Right kidney (tissue), 1 donor: Measurements from ENCODE around the gene CDH15.

ENCODE experiments used
- DNase-seq: peaks from one replicate; pipeline ENCODE4 v3.0.0-alpha.2; 2016

Gene CDH15

DNA sequence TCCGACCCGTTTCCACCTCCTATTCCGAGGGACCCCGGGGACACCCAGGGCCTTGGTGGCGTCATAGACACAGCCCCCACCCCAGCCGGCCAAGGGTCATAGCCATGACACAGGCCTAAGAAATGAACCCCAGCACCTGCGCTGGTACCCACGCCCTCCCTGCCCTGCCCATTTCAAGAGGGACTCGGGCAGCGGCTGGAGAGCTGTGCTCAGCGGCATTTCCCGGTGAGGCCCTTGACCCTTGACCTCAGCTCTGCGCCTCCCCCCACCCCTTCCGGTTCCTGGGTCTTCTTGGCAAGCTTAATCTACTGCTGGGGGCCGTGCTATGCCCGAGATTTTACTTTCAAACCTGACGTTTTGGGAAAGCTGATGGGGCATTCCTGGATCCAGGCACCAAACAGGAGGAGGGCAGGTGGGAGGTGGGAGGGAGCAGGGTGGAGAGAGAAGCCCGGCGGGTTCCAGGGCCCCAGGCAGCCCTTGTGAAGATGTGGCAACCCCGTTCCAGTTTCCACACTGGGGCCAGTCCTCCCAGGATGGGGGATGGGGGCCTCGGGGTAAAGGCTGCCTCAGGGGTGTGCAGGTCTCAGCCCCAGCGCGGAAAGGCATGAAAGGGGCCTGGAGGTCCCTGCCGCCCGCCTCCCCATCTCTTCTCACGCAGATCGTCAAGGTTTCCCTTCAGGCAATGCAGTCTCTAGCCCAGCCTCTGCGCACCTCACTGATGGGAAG lies 28.7 kb downstream of the CDH15 start, which contains the start of gene SLC22A31:
TSS of gene SLC22A31 (minus strand) at position 414 of the 726 bp plus-strand sequence. CDS start at position 378, 36 bp downstream.
- no peak for DNase-seq

DNA sequence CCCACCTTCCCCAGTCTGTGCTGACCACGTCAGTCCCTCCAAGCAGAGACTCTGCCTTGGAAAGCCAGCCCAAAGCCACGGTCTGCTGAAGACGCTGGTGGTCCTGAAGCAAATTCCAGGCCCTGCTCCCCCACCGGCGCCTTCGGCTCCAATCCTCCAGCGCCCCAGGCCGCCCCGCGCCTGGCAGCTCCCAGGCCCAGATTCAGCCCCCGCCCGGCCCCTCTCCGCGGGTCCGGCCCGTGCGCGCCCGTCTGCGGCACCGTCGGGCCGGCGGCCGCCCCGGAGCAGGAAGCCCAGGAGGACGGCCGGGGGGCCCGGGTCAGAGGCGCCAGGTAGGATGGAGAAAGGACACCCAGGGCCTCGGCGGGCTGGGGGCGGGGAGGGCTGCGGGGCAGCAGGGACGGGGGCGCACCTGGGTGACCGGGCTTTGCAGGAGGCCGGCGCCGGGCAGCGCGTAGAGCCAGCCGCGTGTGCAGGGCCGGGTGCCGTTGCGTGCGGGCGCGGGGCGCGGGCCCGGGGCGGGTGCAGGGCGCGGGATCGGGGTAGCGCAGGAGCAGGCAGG lies 29.4 kb downstream of the CDH15 start:
- DNase-seq: no peak

DNA sequence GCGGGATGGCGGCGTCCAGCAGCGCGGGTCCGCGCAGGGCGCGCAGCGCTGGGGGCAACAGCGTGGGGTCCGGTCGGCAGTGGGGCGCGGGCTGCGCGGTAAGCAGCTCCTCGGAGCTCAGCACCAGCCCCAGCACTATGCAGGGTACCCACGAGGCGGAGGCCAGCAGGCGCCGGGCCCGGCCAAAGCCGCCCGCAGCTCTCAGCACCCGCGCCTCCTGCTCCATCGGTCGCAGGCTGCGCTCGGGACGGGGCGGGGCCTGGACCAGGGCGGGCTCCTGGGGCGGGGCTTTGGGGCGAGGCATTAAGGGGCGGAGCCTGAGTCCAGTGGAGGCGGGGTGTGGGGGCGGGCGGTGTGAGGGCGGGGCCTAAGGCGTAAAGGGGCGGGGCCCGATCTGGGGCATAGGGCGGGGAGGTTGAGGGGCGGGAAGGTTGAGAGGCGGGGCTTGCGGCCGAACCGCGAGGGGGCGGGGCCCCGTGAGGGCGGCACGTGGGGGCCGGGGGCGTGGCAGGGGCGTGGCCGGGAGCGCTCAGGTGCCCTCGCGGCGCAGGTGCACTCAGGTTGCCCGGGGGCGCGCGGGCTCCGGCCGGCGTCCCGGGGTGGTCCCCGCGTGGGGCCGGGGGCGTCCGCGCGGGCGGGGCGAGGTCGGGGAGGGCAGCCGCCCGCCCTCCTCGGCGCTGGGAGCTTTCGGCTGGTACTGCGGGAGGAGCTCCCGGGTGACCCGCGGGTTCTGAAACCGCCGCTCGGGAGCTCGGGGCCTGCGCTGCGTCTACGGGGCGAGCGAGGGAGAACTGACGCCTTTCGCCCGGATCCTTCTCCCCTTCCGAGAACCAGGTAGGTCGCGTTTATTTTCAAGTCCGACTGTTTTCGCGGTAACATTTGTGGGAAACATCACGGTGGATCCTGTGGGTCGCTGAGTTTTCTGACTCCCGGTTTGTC lies 30.2 kb downstream of the CDH15 start:
- DNase-seq: peak; percentile 47

DNA sequence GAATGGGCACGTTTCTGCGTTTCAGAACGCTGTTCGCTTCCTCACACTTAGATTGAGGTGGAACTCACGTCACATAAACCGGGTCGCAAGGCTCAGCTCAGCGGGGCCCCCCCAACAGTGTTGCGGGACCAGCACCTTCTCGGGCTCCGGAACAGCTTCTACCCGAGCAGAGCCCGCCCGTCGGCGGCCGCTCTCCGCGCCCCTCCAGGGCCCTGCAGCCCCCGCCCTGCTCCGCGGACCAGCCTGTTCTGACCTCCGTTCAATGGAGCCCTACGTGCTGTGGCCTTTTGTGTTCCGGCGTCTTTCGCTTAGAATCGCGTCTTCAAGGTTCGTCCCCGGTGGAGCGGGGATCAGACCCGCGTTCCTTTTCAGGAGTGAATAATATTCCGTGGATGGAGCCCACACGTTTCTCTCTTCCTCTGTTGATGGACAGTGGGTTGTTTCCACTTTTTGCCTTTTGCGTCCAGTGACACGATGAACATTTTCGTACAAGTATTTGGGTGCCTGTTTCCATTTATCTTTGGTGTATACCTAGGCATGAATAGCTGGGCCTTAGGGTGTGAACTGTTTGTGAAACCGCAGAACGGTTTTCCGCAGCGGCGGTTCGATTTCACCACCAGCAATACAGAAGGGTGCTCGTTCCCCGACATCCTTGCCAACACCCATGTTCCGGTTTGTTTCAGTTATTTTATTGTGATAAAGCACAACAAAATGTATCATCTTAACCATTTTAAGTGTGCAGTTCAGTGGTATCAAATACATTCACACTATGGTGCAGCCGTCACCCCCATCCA lies 31.1 kb downstream of the CDH15 start:
- no peak for DNase-seq

- DNase-seq: no peak
Measured at GRCh38 chr16:89207993-89208392, 36.4 kb downstream of the CDH15 start.

DNA sequence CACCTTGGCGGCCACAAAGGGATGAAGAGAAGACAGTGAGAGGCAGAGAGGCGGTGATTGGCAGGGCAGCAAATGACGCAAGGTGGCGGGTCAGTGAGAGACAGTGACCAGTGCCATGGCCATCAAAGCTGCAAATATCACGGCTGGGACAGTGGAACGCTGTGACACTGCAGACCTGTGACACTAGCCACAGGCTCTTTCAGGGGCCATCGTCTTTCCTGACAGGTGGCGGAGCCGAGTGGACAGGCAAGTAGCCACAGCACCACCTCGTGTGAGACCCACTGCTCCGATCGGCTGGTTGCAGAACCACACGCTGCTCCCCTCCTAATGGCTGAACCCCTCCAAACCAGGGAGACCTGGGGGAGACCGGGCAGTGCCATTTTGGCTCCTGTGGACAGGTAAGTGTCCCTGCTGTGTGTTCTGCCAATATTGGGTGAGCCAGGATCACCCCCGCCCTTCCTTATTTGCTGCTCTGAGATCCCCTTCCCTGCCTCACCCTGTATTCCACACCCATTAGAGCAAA lies 38.0 kb downstream of the CDH15 start:
- DNase-seq: no peak

- no peak for DNase-seq
Measured at GRCh38 chr16:89210165-89210903, 38.8 kb downstream of the CDH15 start.

GRCh38 chr16:89210904-89211515 lies 39.5 kb downstream of the CDH15 start:
- no peak for DNase-seq

- DNase-seq: peak; percentile 69
Measured at GRCh38 chr16:89216315-89217137, 45.0 kb downstream of the CDH15 start.

DNA sequence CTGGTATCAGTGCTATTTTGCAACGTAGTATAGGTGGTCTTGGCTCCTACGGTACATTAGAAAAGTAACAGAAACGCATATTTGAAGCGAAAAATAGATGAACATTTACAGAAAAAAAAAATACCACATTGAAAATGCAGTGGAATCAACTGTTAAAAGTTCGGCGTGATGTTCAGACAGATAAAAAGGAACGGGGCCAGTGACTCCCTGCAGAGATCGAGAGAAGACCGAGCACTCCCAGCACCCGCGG lies 45.5 kb downstream of the CDH15 start:
- DNase-seq: no peak

GRCh38 chr16:89217388-89218191 lies 46.0 kb downstream of the CDH15 start, which contains the start of gene ZNF778:
Gene ZNF778, plus strand, starts transcription at chr16:89217703. Its CDS starts 3,425 bp downstream, at chr16:89221128.
- DNase-seq: peak; percentile 94

DNA sequence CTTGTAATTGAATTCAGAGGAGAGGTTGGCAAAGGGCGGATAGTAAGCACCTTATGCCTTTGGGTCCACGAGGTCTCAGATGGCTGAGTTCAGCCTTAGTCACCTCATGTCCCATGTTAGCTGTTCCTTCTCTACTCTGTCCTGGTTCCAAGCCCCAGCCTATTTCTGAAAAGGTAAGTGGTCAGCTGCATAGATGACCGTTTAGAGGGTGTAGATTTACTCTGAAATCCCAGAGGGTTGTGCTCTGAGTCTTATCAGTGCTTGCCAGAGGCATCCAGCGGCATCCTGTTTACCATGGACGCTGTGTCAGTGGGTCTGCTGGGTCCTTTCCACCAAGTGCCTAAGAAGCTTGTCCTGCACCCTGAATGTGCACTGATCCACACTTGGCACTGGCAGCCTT lies 47.8 kb downstream of the CDH15 start:
- DNase-seq: no peak

DNA sequence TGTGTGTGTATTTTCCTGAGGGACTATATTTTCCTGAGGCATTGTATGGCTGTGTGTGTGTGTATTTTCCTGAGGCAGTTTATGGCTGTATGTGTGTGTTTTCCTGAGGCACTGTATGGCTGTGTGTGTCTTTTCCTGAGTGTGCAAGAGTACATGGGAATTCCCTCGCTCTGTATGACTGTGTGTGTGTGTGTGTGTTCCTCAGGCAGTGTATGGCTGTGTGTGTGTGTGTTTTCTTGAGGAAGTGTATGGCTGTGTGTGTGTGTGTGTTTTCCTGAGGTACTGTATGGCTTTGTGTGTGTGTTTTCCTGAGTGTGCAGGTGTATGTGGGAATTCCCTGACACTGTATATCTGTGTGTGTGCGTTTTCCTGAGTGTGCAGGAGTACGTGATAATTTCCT lies 50.1 kb downstream of the CDH15 start:
- no peak for DNase-seq

DNA sequence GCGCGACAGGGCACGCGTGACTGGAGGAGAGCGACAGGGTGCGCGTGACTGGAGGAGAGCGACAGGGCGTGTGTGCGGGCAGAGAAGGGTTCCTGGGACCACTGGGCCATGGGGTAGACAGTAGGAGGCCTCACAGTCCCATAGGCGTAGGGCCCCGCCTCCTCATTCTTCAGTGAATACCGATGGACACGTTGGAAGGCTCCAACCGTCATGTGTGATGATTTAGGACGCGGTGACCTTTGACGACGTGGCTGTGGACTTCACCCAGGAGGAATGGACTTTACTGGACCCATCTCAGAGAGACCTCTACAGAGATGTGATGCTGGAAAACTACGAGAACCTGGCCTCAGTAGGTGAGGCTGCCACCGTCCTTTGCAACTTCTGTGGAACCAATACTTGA lies 51.4 kb downstream of the CDH15 start:
- DNase-seq: no peak

- no peak for DNase-seq
Measured at GRCh38 chr16:89224665-89225064, 53.1 kb downstream of the CDH15 start.

GRCh38 chr16:89230255-89230654 lies 58.7 kb downstream of the CDH15 start:
- DNase-seq: no peak

DNA sequence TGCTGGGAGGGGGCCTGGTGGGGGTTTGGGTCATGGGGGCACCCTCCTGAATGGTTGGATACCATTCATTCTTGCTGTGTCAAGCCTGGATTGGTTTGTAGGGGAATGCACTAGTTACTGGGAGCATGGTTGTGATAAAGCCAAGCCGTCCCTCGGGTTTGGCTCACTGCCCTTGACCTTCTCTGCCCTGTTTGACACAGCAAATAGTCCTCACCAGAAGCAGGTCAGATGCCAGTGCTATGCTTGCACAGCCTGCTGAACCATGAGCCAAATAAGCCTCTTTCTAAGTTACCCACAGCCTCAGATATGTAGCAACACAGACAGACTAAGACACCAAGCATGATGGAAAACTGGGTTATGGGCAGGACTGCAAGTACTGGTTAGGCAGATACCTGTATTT lies 60.6 kb downstream of the CDH15 start:
- DNase-seq: no peak

- no peak for DNase-seq
Measured at GRCh38 chr16:89233678-89234490, 62.3 kb downstream of the CDH15 start.
